IPS-18a (cell line): ENCODE measurements around the gene ADAP1.

Experiments
- H3K27ac ChIP-seq: one replicate; pipeline ENCODE4 v1.5.1; 2013; ENCODE audit warnings: low read length
- H3K27me3 ChIP-seq: one replicate; pipeline ENCODE4 v1.6.1; 2013; ENCODE audit warnings: mild to moderate bottlenecking, low read length; ENCODE audit not compliant: control insufficient read depth, insufficient read depth
- H3K36me3 ChIP-seq: one replicate; pipeline ENCODE4 v1.6.1; 2013; ENCODE audit warnings: low read depth, low read length; ENCODE audit not compliant: control insufficient read depth
- H3K4me1 ChIP-seq: one replicate; pipeline ENCODE4 v1.6.1; 2013; ENCODE audit warnings: low read depth, low read length; ENCODE audit not compliant: control insufficient read depth
- H3K4me3 ChIP-seq: one replicate; pipeline ENCODE4 v1.5.1; 2013; ENCODE audit warnings: low read length
- H3K9ac ChIP-seq: one replicate; pipeline ENCODE4 v1.6.1; 2013; ENCODE audit warnings: mild to moderate bottlenecking, low read length, moderate library complexity
- H3K9me3 ChIP-seq: one replicate; pipeline ENCODE4 v1.6.1; 2013; ENCODE audit warnings: low read depth, low read length; ENCODE audit not compliant: control insufficient read depth

Gene ADAP1

DNA sequence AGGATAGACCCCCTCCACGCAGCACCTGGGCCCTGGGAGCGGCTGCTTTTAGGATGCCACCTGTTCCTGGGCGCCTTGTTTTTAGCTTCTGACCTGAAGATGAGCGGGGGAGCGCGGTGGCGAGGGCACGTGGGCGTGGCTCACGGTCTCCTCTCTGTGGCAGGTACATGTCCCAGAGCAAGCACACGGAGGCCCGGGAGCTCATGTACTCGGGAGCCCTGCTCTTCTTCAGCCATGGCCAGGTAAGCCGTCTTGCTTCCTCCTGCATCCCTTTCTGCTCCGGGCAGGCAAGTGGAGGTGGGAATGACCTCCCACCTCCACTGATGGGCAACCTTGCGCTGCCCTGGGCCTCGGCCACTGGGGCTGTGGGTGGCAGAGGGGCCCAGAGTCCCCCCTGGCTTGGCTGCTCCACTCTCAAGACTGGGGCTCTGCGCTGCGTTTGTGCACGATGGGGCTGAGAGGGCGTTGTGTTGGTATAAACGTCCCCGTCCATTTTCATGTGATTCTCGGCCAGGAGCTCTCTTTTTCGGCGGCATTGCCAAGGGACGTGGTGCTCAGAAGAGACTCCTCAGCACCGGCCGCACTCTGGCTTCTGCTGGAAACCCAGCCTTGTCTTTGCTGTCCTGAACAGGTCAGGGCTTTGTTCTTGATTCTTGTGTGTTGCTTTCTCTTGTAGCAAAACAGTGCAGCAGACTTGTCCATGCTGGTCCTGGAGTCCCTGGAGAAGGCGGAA is 68.4 kb downstream of the ADAP1 start:
- Histone ChIP-seq H3K9me3 (no peaks in the 10 kb centered on the region), H3K27me3 (no peaks in the 10 kb centered on the region), H3K4me1 (no peaks in the 10 kb centered on the region), H3K27ac (no peak overlapping the region), H3K4me3 (no peak overlapping the region), H3K9ac (no peak overlapping the region), H3K36me3 (peaks cover 26% of the 10 kb centered on the region)

GRCh38 chr7:885261-885892 is 69.1 kb downstream of the ADAP1 start:
- peaks cover 19% of the 10 kb centered on the region for H3K36me3 ChIP-seq
- H3K27ac ChIP-seq: no peak overlapping the region
- H3K9ac ChIP-seq: no peak overlapping the region
- H3K4me1 ChIP-seq: no peaks in the 10 kb centered on the region
- no peaks in the 10 kb centered on the region for H3K27me3 ChIP-seq
- no peak overlapping the region for H3K4me3 ChIP-seq
- H3K9me3 ChIP-seq: no peaks in the 10 kb centered on the region

DNA sequence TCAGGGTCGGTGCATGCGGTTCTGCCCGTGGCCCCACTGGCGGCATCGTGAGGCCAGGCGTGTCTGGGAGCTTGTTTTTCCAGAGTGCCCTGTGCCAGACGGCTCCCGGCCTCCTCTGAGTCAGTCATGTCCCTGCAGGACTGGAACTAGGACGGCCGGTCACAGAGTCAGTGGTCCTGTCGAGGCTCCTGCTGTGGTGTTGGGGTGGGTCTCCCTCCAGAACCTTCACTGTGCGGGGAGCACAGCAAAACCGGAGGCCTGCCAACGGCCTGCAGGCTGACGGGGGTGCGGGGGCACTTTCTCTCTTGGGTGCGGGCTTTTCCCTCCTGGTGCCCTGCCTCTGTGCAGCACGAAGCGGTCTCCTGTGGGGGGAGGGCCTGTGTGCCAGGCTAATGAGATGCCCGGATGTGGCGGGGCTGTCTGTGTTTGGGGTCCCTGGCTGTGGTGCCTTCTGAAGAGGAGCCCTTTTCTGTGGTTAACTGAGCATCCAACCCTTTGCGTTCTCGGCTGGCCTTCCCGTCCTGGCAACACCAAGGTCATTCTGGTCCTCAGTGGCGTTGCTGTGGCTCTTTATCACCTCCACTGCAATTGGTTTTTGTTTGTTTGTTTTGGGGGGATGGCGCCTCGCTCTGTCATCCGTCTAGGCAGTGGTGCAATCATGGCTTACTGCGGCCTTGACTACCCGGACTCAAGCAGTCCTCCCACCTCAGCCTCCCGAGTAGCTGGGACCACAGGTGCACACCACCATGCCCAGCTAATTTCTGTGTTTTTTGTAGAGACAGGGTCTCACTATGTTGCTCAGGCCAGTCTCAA is 70.1 kb downstream of the ADAP1 start:
- Histone ChIP-seq H3K4me3 (no peak overlapping the region), H3K36me3 (peaks cover 20% of the 10 kb centered on the region), H3K4me1 (no peaks in the 10 kb centered on the region), H3K9me3 (no peaks in the 10 kb centered on the region), H3K27ac (no peak overlapping the region), H3K9ac (no peak overlapping the region), H3K27me3 (no peaks in the 10 kb centered on the region)

DNA sequence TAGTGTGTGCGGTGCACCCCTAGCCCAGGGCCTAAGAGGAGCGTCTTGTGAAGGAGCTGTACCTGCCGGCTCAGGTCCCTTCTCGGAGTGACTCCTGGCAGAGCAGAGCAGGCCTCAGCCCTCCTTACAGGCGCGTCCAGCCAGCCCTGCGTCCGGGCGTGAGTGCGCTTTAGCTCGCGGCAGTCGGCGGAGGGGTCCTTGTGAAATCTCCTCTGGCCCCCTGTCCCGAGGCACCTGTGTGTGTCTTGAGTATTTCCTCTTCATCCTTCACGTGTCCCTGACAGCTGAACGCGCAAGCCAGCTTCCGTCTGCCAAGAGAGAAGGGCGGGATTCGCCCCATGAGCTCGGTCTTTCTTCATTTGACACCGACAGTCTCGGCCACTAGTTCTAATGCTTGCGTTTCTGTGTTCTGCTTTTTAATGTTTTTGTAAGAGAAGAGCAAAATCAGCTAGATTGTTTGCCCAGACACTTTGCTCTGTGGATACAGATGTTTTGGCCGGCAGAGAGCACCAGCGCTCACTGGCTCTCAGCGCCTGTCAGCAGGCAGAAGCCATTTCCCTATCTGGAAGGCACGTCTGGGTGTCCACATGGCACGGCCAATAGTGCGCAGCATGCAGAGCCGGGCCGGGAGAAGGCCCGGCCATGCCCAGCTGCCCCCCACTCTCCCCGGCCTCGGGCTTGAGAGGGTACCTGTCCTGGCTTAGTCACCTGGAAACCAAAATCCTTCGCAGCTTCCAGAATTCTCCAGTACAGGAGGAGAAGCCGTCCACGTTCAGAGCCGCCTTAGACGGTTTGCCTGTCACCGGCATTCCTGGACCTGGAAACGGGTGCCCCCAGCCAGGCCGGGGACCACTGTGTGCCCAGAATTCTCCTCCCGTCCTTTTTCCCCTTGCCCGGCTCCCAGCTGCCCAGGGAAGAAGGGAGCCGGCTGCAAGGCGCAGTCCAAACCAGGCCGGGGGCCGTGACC is 71.1 kb downstream of the ADAP1 start:
- Histone ChIP-seq H3K9me3 (no peaks in the 10 kb centered on the region), H3K27me3 (no peaks in the 10 kb centered on the region), H3K4me1 (no peaks in the 10 kb centered on the region), H3K27ac (no peak overlapping the region), H3K36me3 (peaks cover 20% of the 10 kb centered on the region), H3K9ac (no peak overlapping the region), H3K4me3 (no peak overlapping the region)

DNA sequence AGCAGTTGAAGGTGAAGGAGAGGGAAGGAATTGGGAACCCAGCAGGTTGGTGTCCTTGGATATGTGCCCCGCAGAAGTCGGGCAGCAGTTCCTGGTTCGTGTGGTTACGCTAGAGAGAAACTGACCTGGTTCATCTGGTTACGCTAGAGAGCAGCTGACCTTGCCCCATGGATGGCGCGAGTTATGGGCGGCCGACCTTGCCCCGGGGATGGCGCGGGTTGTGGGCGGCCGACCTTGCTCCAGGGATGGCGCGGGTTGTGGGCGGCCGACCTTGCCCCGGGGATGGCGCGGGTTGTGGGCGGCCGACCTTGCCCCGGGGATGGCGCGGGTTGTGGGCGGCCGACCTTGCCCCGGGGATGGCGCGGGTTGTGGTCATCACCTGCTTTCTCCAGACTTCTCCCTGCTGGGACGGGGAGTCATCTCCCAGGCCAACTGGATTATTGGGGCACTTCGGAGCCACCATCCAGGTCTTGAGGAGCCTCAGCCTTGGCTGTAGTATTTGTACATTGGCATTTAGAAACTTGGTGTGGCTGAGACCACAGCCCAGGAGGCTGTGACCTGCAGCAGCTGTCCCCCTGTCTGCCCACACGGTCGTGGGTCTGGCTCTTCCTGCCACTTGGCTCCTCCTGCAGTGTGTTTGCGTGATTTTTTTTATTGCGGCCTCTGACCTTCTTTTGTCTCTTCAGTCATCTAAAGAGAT is 72.0 kb downstream of the ADAP1 start:
- Histone ChIP-seq H3K27ac (no peak overlapping the region), H3K27me3 (no peaks in the 10 kb centered on the region), H3K4me3 (no peak overlapping the region), H3K36me3 (peaks cover 20% of the 10 kb centered on the region), H3K4me1 (peaks cover 4% of the 10 kb centered on the region), H3K9me3 (no peaks in the 10 kb centered on the region), H3K9ac (no peak overlapping the region)

DNA sequence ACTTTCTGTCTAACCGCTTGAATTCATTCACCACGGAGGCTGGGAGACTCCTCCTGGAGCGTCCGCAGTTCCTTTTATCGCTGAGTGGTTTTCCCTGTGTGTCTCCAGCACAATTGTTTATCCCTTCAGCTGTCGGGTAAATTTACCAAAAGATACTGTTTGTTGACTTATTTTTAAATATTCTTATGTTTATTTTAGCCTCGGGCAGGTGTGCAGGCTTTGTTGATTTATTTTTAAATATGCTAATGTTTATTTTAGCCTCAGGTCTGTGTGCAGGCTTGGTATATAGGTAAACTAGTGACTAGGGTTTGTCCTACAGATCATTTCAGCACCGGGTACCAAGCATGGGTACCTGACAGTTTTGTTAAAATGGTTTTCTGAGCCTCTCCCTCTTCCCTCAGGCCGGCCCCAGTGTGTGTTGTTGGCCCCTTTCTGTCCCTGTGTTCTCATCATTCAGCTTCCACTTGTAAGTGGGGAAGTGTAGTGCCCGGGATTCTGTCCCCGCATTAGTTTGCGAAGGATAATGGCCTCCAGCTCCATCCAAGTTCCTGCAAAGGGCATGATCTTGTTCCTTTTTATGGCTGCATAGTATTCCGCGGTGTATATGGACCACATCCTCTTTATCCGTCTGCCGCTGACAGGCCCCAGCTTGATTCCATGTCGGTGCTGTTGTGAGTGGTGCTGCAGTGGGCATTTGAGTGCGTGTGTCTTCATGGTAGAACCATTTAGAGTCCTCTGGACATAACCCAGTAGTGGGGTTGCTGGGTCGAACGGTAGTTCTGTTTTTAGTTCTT is 72.8 kb downstream of the ADAP1 start:
- Histone ChIP-seq H3K9me3 (no peaks in the 10 kb centered on the region), H3K27ac (no peak overlapping the region), H3K27me3 (no peaks in the 10 kb centered on the region), H3K9ac (no peak overlapping the region), H3K4me1 (peaks cover 4% of the 10 kb centered on the region), H3K36me3 (peaks cover 13% of the 10 kb centered on the region), H3K4me3 (no peak overlapping the region)

- Histone ChIP-seq H3K27ac (no peak overlapping the region), H3K27me3 (no peaks in the 10 kb centered on the region), H3K4me1 (peaks cover 4% of the 10 kb centered on the region), H3K9me3 (no peaks in the 10 kb centered on the region), H3K36me3 (peaks cover 12% of the 10 kb centered on the region), H3K4me3 (no peak overlapping the region), H3K9ac (no peak overlapping the region)
Measured at GRCh38 chr7:880450-880849, 74.0 kb downstream of the ADAP1 start.

GRCh38 chr7:879706-880105 is 74.8 kb downstream of the ADAP1 start:
- H3K4me1 ChIP-seq: peaks cover 4% of the 10 kb centered on the region
- H3K9ac ChIP-seq: no peak overlapping the region
- H3K36me3 ChIP-seq: peaks cover 18% of the 10 kb centered on the region
- no peak overlapping the region for H3K27ac ChIP-seq
- H3K4me3 ChIP-seq: no peak overlapping the region
- no peaks in the 10 kb centered on the region for H3K9me3 ChIP-seq
- no peaks in the 10 kb centered on the region for H3K27me3 ChIP-seq

DNA sequence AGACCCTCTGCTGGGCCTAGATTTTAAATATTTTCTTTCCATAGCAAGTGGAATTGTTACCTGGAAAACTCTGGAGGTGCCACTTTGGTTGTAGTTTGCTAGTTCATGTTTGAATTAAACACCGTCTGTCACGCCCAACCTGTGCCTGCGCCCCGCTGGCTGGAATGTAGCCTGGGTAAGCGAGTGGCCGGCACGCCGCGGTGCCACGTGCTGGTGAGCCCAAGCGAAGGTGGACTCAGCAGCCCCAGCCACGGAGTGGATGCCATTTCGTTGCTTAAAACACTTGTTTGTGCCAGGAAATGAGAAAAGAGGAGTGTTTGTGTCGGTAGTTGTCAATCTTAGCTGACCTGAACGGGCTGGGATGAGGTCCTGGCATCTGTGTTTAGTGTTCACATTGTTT is 75.4 kb downstream of the ADAP1 start:
- Histone ChIP-seq H3K27ac (no peak overlapping the region), H3K36me3 (peaks cover 19% of the 10 kb centered on the region), H3K4me3 (no peak overlapping the region), H3K9ac (no peak overlapping the region), H3K9me3 (no peaks in the 10 kb centered on the region), H3K27me3 (no peaks in the 10 kb centered on the region), H3K4me1 (peaks cover 4% of the 10 kb centered on the region)
